ENCODE measurements around the gene DDC.
"Not testable (repeated sequence)": the region's sequence is repeated elsewhere in the genome, so short reads cannot be mapped to it uniquely, and the experiment has no call there.

Gene DDC

GRCh38 chr7:50588937-50589336, 23.7 kb upstream of the DDC start:
- DNase-seq (ENCODE audit: low read depth): no peak

- no peak for DNase-seq (ENCODE audit: low read depth)
Observed at GRCh38 chr7:50587737-50588136, 22.5 kb upstream of the DDC start.

DNA sequence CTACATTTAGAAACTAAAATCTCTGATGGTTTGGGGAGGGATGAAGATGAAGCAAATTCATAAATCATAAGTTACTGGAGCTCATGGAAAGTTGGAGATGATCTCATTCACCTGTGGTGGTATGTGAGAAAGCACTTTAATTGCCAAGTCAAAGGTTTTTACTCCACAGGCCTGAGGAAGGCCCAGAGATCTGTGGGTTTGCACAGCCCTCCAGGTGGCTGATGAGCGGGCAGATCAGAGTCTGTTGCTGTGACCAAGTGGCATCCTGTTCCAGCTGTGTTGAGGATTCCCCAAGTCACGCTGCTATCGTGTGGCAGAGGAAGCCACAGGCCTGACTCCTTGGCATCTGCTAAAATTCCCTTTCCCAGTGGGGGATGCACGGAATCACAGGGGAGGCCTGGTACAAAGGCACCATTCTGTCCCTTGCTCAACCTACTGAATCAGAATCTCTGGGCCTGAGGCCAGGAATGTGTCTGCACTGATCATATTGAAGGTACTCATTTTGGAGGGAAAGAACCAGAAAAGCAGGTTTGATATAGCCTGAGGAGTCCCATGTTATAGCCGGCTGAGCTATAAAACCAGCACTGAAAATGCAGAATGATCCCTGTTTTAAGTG, 19.7 kb upstream of the DDC start:
- no peak for DNase-seq (ENCODE audit: low read depth)

GRCh38 chr7:50584386-50584785, 19.2 kb upstream of the DDC start:
- DNase-seq (ENCODE audit: low read depth): no peak

- DNase-seq (ENCODE audit: low read depth): not testable (repeated sequence)
Observed at GRCh38 chr7:50583295-50583694, 18.1 kb upstream of the DDC start.

- DNase-seq (ENCODE audit: low read depth): not testable (repeated sequence)
Observed at GRCh38 chr7:50582271-50582670, 17.1 kb upstream of the DDC start.

- not testable (repeated sequence) for DNase-seq (ENCODE audit: low read depth)
Observed at GRCh38 chr7:50580666-50581065, 15.5 kb upstream of the DDC start.

GRCh38 chr7:50580057-50580456, 14.9 kb upstream of the DDC start:
- DNase-seq (ENCODE audit: low read depth): no peak

- not testable (repeated sequence) for DNase-seq (ENCODE audit: low read depth)
Observed at GRCh38 chr7:50578105-50578504, 12.9 kb upstream of the DDC start.

DNA sequence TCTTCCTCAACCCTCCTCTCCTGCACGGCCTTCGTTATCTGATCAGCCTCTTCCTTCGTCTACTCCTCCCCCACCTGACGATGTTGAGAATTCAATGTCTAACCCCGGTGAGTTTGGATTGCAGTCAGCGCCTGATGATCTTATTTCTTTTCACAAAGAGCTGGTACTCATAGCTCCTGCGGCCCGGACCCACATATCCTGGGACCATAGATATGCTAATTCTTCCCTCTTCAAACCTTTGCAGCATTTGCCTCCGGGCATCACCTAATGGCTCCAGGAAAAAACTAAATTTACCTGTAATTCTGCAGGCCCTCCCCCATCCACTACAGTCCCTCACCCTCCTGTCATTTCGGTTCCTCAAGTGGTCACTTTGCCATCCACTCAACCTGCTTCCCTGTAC, 12.4 kb upstream of the DDC start:
- no peak for DNase-seq (ENCODE audit: low read depth)

DNA sequence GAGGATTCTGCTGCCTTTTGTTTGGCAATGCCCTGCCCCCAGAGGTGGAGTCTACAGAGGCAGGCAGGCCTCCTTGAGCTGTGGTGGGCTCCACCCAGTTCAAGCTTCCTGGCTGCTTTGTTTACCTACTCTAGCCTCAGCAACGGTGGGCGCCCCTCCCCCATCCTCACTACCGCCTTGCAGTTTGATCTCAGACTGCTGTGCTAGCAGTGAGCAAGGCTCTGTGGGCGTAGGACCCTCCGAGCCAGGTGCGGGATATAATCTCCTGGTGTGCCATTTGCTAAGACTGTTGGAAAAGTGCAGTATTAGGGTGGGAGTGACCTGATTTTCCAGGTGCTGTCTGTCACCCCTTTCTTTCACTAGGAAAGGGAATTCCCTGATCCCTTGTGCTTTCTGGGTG, 11.2 kb upstream of the DDC start:
- not testable (repeated sequence) for DNase-seq (ENCODE audit: low read depth)

GRCh38 chr7:50567715-50568261, 2.6 kb upstream of the DDC start:
- no peak for DNase-seq (ENCODE audit: low read depth)

DNA sequence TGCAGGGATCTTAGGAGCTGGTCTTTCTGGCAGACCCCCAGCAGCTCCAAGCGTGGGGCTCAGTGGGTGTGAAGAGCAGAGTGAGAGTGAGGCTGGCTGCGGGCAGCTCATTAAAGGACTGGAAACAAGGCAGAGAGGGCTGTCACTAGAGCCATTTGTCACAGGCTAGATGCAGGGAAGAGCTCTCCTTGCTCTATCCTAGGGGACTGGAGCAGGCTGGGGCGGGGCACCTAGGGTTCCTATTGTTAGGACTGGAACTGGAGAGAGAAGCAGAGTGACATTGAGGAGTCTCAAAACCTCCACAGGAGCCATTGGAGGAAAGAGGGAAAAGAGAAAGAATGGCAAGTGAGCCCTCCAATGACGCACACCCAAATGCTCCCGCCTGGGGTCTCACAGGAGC, 772 bp upstream of the DDC start:
- no peak for DNase-seq (ENCODE audit: low read depth)

- no peak for DNase-seq (ENCODE audit: low read depth)
Observed at GRCh38 chr7:50565559-50565916, 333 bp upstream of the DDC start.

- DNase-seq (ENCODE audit: low read depth): no peak
Observed at GRCh38 chr7:50564171-50564570, 1.0 kb downstream of the DDC start.

GRCh38 chr7:50562136-50562535, 3.1 kb downstream of the DDC start:
- no peak for DNase-seq (ENCODE audit: low read depth)

GRCh38 chr7:50560865-50561351, 4.3 kb downstream of the DDC start:
- no peak for DNase-seq (ENCODE audit: low read depth)

DNA sequence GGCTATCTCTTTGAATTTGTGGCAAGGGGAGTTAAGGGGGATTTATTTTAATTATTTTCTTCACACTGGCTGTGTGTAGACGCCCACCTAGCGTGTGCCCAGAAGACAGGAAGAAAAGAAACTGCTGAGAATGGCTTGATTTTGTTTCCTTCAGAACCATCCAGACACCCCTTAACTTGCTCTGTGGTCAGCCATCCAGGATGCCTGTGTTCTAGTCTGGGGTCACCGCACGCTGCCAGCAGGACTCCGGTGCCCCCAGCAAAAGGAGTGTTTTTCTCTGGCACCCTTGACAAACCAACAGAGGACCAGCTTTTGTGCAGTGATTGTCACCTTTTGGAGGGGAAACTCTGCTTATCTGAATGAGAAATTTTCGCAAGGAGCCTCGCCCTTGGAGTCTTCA, 5.3 kb downstream of the DDC start:
- no peak for DNase-seq (ENCODE audit: low read depth)

GRCh38 chr7:50558294-50559053, 6.7 kb downstream of the DDC start:
- no peak for DNase-seq (ENCODE audit: low read depth)

DNA sequence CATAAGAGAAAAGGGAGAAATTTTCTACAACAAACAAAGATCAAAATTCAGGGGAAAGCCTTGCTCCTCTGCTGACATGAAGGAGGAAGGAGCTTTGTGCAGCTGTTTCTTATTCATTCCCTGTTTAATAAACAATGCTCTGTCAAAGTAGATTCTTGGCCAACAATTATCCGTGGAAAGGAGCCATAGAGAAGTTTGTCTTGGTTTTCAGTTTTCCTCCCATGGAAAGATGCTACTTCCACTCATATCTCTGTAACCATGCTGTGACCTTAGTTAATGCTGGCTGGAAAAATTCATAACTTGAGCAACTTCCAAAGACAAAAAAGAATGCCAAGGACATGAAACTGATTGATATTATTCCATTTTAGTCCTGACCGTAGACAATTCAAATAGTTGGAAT, 8.1 kb downstream of the DDC start:
- DNase-seq (ENCODE audit: low read depth): no peak

GRCh38 chr7:50556247-50556991, 8.8 kb downstream of the DDC start:
- DNase-seq (ENCODE audit: low read depth): no peak

DNA sequence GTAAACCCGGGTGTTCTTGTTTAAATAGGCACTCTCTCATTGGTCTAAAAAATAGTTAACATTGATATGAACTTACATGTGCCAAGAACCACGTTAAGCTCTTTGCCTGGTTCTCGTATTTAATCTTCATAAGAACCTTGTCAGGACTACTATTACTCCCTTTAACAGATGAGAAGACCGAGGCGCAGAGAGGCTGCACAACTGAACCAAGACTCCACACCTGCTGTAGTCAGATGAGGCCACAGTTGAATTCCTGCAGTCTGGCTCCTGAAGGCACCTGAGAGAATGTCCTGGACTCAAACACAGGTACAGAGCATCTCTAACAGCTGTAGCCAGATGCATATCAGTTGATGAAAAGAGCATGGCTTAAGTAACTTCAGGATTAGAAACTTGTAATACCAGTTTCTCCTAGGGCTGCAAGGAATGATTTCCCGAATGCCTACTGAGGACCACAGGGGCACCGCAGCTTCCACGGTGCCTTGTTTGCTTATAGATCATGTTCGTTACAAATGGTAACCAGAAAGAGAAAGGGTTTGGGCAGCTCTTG, 9.5 kb downstream of the DDC start:
- no peak for DNase-seq (ENCODE audit: low read depth)
